H1 (cell line): ENCODE measurements around the gene KCNB1. TPM values are rescaled to one million over a fixed set of nuclear protein-coding genes. Genes with fewer than 3 reads are reported as not detected.

Experiments
- JUND ChIP-seq: IDR thresholded peaks from 2 replicates; pipeline ENCODE4 v1.6.1; 2011; ENCODE audit warnings: mild to moderate bottlenecking, improper control_type of control experiment, low read length
- NRF1 ChIP-seq: IDR thresholded peaks from 2 replicates; pipeline ENCODE4 v1.6.1; 2011; ENCODE audit warnings: mild to moderate bottlenecking, low read depth, low read length, improper control_type of control experiment
- SAP30 ChIP-seq: fragments of 300-600 bp; sonication (generic); IDR thresholded peaks from 2 replicates; pipeline ENCODE4 v1.7.1; 2012; ENCODE audit warnings: low read length, moderate library complexity, mild to moderate bottlenecking, inconsistent platforms; ENCODE audit not compliant: insufficient read depth, insufficient replicate concordance
- SIN3A ChIP-seq, 2 experiments: IDR thresholded peaks in 1 of 2; conservative IDR thresholded peaks in 1 of 2; 2 replicates each; pipeline ENCODE4 v1.6.1; 2011 to 2012; ENCODE audit warnings: low read length in 2 of 2, improper control_type of control experiment in 1 of 2, low read depth in 1 of 2, mild to moderate bottlenecking in 1 of 2
- polyA plus RNA-seq, 7 experiments: library from polyadenylated mRNA; depleted of rRNA in 3 of 7; stranded (reverse) in 5 of 7; unstranded in 2 of 7; fragments of >200 nt in 5 of 7; fragments of 200-250 nt in 2 of 7; gene quantifications; 1 replicate in 5 of 7; 2 replicates in 1 of 7; 4 replicates in 1 of 7; pipeline versions ENCODE4 v1.2.1 to v1.2.3, GENCODE V29; 2011 to 2013; ENCODE audit warnings: missing spikeins in 2 of 7, mixed read lengths in 2 of 7
- total RNA-seq: library from RNA; stranded (reverse); fragmentation: NEBNext Ultra II Directional; extraction: Animal tissue kit (Norgen Biotek cat#: 25700); gene quantifications from 2 replicates; pipeline ENCODE4 v1.2.1, GENCODE V29; 2021
- TF ChIP-seq, protein P1 (sequence below): IDR thresholded peaks from 2 replicates; pipeline ENCODE4 v1.6.1; 2012; ENCODE audit warnings: inconsistent platforms

Gene KCNB1
- total and polyA plus RNA-seq, 2 of the 8 experiments (the other 6 are each of a cell fraction or from before 2014, with no cell fraction given), result 0.58 to 0.67 TPM

DNA sequence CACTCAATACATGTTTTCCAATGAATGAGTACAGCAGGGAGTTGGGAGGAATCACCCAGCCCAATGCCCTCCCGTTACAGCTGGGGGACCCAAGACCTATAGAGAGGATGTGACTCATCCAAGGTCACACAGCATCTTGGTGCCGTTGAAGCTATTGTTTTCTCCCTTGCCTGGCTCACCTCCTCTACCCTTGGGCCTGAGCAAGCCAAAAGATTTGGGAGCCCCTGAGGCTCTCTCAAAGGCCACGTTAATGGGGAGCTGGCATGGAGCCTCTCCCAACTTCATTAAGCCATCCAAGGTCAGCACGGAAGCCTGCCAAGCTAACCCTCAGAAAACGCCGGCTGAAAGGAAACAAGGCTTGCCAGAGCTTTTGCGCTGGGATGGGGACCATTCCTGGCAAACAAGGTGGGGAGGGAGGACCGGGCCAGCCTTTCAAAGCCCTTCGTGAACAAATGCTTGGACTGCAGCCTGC is 30.4 kb downstream of the KCNB1 start (continued):
- TF ChIP-seq, protein P1, sequence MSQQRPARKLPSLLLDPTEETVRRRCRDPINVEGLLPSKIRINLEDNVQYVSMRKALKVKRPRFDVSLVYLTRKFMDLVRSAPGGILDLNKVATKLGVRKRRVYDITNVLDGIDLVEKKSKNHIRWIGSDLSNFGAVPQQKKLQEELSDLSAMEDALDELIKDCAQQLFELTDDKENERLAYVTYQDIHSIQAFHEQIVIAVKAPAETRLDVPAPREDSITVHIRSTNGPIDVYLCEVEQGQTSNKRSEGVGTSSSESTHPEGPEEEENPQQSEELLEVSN, result no peak
- no peak for TF ChIP-seq NRF1
- TF ChIP-seq SIN3A (conservative IDR thresholded peaks at IDR 0.05 in 1 of 2, IDR thresholded peaks at IDR 0.05 in 1 of 2; ENCODE audit: low read depth in 1 of 2, low read length in 2 of 2), result no peak
- no peak for TF ChIP-seq SAP30
- no peak for TF ChIP-seq JUND
